GM12865 (cell line): ENCODE data around the gene CLIP2.
"Not testable (repeated sequence)": the region's sequence is repeated elsewhere in the genome, so short reads cannot be mapped to it uniquely, and the experiment has no call there.

Experiments
- DNase-seq: peaks from one replicate; pipeline ENCODE4 v3.0.0; 2010; ENCODE audit warnings: low read depth
- H3K4me3 ChIP-seq: 2 replicates; pipeline ENCODE4 v1.5.1; 2011; ENCODE audit warnings: mild to moderate bottlenecking, low read depth, low read length, control low read depth
- CTCF ChIP-seq: IDR thresholded peaks from 2 replicates; pipeline ENCODE4 v1.5.1; 2011; ENCODE audit warnings: low read length, control low read depth, low read depth, inconsistent platforms; ENCODE audit not compliant: insufficient read depth; ENCODE audit errors: missing control alignments

CLIP2 gene

GRCh38 chr7:74289018-74289658 is at the start of gene CLIP2:
TSS of gene CLIP2 (plus strand) at chr7:74289407. CDS start at chr7:74317547, 28,140 bp downstream.
- no peak for TF ChIP-seq CTCF
- peak within 1 kb of the TSS; percentile 98 for H3K4me3 ChIP-seq
- peak; percentile 88 for DNase-seq

- TF ChIP-seq CTCF, result no peak
- H3K4me3 ChIP-seq, result no peak overlapping the region
- DNase-seq, result no peak
Observed at GRCh38 chr7:74240482-74240881, 48.7 kb upstream of the CLIP2 start.

GRCh38 chr7:74242122-74242443 is 47.1 kb upstream of the CLIP2 start:
- no peak overlapping the region for H3K4me3 ChIP-seq
- no peak for DNase-seq
- no peak for TF ChIP-seq CTCF

GRCh38 chr7:74246497-74246896 is 42.7 kb upstream of the CLIP2 start:
- no peak overlapping the region for H3K4me3 ChIP-seq
- no peak for TF ChIP-seq CTCF
- DNase-seq, result no peak

GRCh38 chr7:74248156-74248555 is 41.1 kb upstream of the CLIP2 start:
- no peak for DNase-seq
- TF ChIP-seq CTCF, result no peak
- no peak overlapping the region for H3K4me3 ChIP-seq

GRCh38 chr7:74249058-74249457 is 40.1 kb upstream of the CLIP2 start:
- H3K4me3 ChIP-seq, DNase-seq: not testable (repeated sequence)

GRCh38 chr7:74252893-74253292 is 36.3 kb upstream of the CLIP2 start:
- peak overlapping the region; percentile 92 for H3K4me3 ChIP-seq
- TF ChIP-seq CTCF, result no peak
- peak; percentile 67 for DNase-seq
